WERI-Rb-1 (cell line): ENCODE results near the gene CUX1.

Source experiments
- DNase-seq: peaks from one replicate; pipeline ENCODE4 v3.0.0-alpha.2; 2020
- H3K27ac ChIP-seq: fragments of 250-450 bp; sonication (Bioruptor Pico); 2 replicates; pipeline ENCODE4 v1.5.1; 2020; ENCODE audit warnings: mild to moderate bottlenecking, moderate library complexity
- H3K27me3 ChIP-seq: fragments of 250-450 bp; sonication (Bioruptor Pico); 2 replicates; pipeline ENCODE4 v1.5.1; 2021; ENCODE audit warnings: mild to moderate bottlenecking, low read depth, moderate library complexity; ENCODE audit not compliant: insufficient read depth, severe bottlenecking
- H3K36me3 ChIP-seq: fragments of 250-450 bp; sonication (Bioruptor Pico); 2 replicates; pipeline ENCODE4 v1.5.1; 2020; ENCODE audit warnings: mild to moderate bottlenecking, moderate library complexity
- H3K4me3 ChIP-seq: 2 replicates; pipeline ENCODE4 v1.5.1; 2011; ENCODE audit warnings: low read depth, mild to moderate bottlenecking, control low read depth, low read length
- H3K9me3 ChIP-seq: fragments of 250-450 bp; sonication (Bioruptor Pico); 2 replicates; pipeline ENCODE4 v1.5.1; 2021; ENCODE audit warnings: mild to moderate bottlenecking, moderate library complexity; ENCODE audit not compliant: severe bottlenecking
- CTCF ChIP-seq: IDR thresholded peaks from 2 replicates; pipeline ENCODE4 v1.5.1; 2011; ENCODE audit warnings: low read depth, mild to moderate bottlenecking, control low read depth, inconsistent platforms, low read length

The CUX1 gene

GRCh38 chr7:101933688-101934121 lies 116.3 kb downstream of the CUX1 start:
- H3K27me3 ChIP-seq, result no peaks in the 10 kb centered on the region
- TF ChIP-seq CTCF, result no peak
- no peak for DNase-seq
- no peak overlapping the region for H3K27ac ChIP-seq
- no peak overlapping the region for H3K4me3 ChIP-seq
- H3K9me3 ChIP-seq, result no peaks in the 10 kb centered on the region
- H3K36me3 ChIP-seq, result peaks cover 3% of the 10 kb centered on the region; the same call in 1 of the 2 replicates

GRCh38 chr7:101934618-101935017 lies 117.2 kb downstream of the CUX1 start:
- no peaks in the 10 kb centered on the region for H3K27me3 ChIP-seq
- H3K36me3 ChIP-seq, result peaks cover 3% of the 10 kb centered on the region; the same call in 1 of the 2 replicates
- no peak for TF ChIP-seq CTCF
- DNase-seq, result peak; percentile 17
- H3K27ac ChIP-seq, result no peak overlapping the region
- H3K9me3 ChIP-seq, result no peaks in the 10 kb centered on the region
- no peak overlapping the region for H3K4me3 ChIP-seq

GRCh38 chr7:101935521-101936141 lies 118.2 kb downstream of the CUX1 start:
- no peak for DNase-seq
- TF ChIP-seq CTCF, result no peak
- no peak overlapping the region for H3K4me3 ChIP-seq
- no peaks in the 10 kb centered on the region for H3K27me3 ChIP-seq
- no peaks in the 10 kb centered on the region for H3K9me3 ChIP-seq
- peaks cover 3% of the 10 kb centered on the region; the same call in 1 of the 2 replicates for H3K36me3 ChIP-seq
- H3K27ac ChIP-seq, result no peak overlapping the region

GRCh38 chr7:101936223-101936610 lies 118.8 kb downstream of the CUX1 start:
- DNase-seq, result no peak
- no peaks in the 10 kb centered on the region for H3K27me3 ChIP-seq
- no peak for TF ChIP-seq CTCF
- no peaks in the 10 kb centered on the region for H3K9me3 ChIP-seq
- peaks cover 3% of the 10 kb centered on the region; the same call in 1 of the 2 replicates for H3K36me3 ChIP-seq
- no peak overlapping the region for H3K4me3 ChIP-seq
- no peak overlapping the region for H3K27ac ChIP-seq

- no peak overlapping the region for H3K4me3 ChIP-seq
- no peaks in the 10 kb centered on the region for H3K9me3 ChIP-seq
- no peaks in the 10 kb centered on the region for H3K27me3 ChIP-seq
- no peak for TF ChIP-seq CTCF
- no peak for DNase-seq
- H3K27ac ChIP-seq, result no peak overlapping the region
- H3K36me3 ChIP-seq, result peaks cover 3% of the 10 kb centered on the region; the same call in 1 of the 2 replicates
These were observed 119.3 kb downstream of the CUX1 start for GRCh38 chr7:101936611-101937231.
